ENCODE measurements around the gene RWDD1.

DNA sequence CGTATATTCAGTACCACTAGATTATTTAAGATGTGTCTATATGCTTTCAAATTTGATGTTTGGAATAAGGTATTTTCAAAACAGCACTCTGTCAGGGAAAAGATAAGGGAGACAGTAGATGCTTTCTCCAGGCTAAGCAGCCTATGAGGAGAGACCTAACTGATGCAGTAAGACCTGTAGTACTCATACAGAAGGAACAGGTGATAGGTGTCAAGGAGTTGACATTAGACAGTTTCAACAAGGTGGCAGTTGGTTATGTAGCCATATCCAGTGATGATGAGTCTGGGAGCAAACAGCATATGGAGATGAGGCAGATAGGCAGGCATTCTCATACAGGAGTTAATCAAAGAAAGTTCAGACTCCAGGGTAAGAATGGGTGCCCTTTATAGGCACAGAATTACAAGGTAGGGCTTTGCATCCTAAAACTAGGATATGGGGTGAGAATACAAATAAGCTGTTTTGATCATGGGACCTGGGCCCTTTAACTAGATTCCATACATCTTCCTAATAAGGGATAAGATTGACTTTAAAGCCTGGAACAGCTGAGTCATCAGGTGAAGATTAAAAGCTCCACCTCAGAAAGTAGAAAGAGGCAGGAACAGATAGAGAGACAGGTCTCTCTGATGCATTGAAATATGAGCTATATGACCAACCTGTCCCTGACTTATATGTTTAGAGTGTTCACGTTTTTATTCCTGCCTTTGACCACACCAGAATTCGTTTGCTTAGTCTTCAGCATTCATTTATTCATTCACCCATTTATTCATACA, 52.9 kb downstream of the RWDD1 start:
- no peak for TF ChIP-seq POLR2A (IDR thresholded peaks at IDR 0.05)
- no peak for TF ChIP-seq POLR2AphosphoS5 (IDR thresholded peaks at IDR 0.05)
- TF ChIP-seq, protein P1, sequence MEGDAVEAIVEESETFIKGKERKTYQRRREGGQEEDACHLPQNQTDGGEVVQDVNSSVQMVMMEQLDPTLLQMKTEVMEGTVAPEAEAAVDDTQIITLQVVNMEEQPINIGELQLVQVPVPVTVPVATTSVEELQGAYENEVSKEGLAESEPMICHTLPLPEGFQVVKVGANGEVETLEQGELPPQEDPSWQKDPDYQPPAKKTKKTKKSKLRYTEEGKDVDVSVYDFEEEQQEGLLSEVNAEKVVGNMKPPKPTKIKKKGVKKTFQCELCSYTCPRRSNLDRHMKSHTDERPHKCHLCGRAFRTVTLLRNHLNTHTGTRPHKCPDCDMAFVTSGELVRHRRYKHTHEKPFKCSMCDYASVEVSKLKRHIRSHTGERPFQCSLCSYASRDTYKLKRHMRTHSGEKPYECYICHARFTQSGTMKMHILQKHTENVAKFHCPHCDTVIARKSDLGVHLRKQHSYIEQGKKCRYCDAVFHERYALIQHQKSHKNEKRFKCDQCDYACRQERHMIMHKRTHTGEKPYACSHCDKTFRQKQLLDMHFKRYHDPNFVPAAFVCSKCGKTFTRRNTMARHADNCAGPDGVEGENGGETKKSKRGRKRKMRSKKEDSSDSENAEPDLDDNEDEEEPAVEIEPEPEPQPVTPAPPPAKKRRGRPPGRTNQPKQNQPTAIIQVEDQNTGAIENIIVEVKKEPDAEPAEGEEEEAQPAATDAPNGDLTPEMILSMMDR (IDR thresholded peaks at IDR 0.05) = no peak

Measured in stomach (tissue), 4 donors.